Ascending aorta (tissue), 2 donors: ENCODE data around the gene PRICKLE2. TPM values are rescaled to one million over a fixed set of nuclear protein-coding genes. Genes with fewer than 3 reads are reported as not detected.

Experiments
- DNase-seq, 2 donors: peaks; one replicate each; pipeline ENCODE4 v3.0.0-alpha.2; 2019; ENCODE audit warnings: low spot score in 2 of 2
- H3K27ac ChIP-seq, 2 donors: fragments of 200-600 bp; sonication (generic); one replicate each; pipeline ENCODE4 v1.5.1; 2016 to 2017; ENCODE audit warnings: mild to moderate bottlenecking in 1 of 2
- H3K27me3 ChIP-seq: fragments of 200-600 bp; sonication (generic); one replicate; pipeline ENCODE4 v1.5.1; 2017
- H3K36me3 ChIP-seq, 2 donors: fragments of 200-600 bp; sonication (generic); one replicate each; pipeline ENCODE4 v1.5.1; 2016
- H3K4me1 ChIP-seq, 2 donors: fragments of 200-600 bp; sonication (generic); one replicate each; pipeline ENCODE4 v1.5.1; 2016 to 2017; ENCODE audit warnings: mild to moderate bottlenecking in 1 of 2
- H3K4me3 ChIP-seq, 2 donors: fragments of 200-600 bp; sonication (generic); one replicate each; pipeline ENCODE4 v1.5.1; 2016 to 2017; ENCODE audit warnings: mild to moderate bottlenecking in 1 of 2
- H3K9me3 ChIP-seq, 2 donors: fragments of 200-600 bp; sonication (generic); one replicate each; pipeline ENCODE4 v1.5.1; 2016
- CTCF ChIP-seq, 3 experiments: fragments of 200-600 bp in 2 of 3; fragments of 450-650 bp in 1 of 3; sonication (generic) in 2 of 3; IDR thresholded peaks; one replicate each; pipeline ENCODE4 v1.5.1; 2016 to 2019; ENCODE audit warnings: antibody characterized with exemption in 3 of 3, mild to moderate bottlenecking in 1 of 3, moderate library complexity in 1 of 3
- intact Hi-C: fragments of 100-400 bp; cut with DNase I; formaldehyde crosslinking; loops from one replicate; pipeline ENCODE4 v1.15.1; 2023
- total RNA-seq: library from RNA; depleted of rRNA; stranded (reverse); fragments of >200 nt; gene quantifications from one replicate; pipeline ENCODE4 v1.1.0, GENCODE V29; 2016

Gene PRICKLE2
- total RNA-seq, 1 donor from 2014 or later: 24.7 TPM

GRCh38 chr3:64117483-64117882 is 107.8 kb downstream of the PRICKLE2 start:
- no peaks in the 10 kb centered on the region for H3K27me3 ChIP-seq
- no peak for TF ChIP-seq CTCF (IDR thresholded peaks at IDR 0.05)
- intact Hi-C loops: no loop called here
- DNase-seq: no peak
- no peak overlapping the region for H3K4me3 ChIP-seq
- H3K4me1 ChIP-seq: peaks cover 0 to 10% of the 10 kb centered on the region in 2 donors
- peaks cover 0 to 9% of the 10 kb centered on the region in 2 donors for H3K9me3 ChIP-seq
- peaks cover 0 to 7% of the 10 kb centered on the region in 2 donors for H3K36me3 ChIP-seq
- H3K27ac ChIP-seq: no peak overlapping the region

- H3K36me3 ChIP-seq: peaks cover 0 to 4% of the 10 kb centered on the region in 2 donors
- intact Hi-C loops: no loop called here
- no peak overlapping the region for H3K27ac ChIP-seq
- no peaks in the 10 kb centered on the region for H3K4me1 ChIP-seq
- no peak for DNase-seq
- H3K27me3 ChIP-seq: no peaks in the 10 kb centered on the region
- peaks cover 0 to 9% of the 10 kb centered on the region in 2 donors for H3K9me3 ChIP-seq
- TF ChIP-seq CTCF (IDR thresholded peaks at IDR 0.05): no peak
- H3K4me3 ChIP-seq: no peak overlapping the region
Measured at GRCh38 chr3:64114651-64115050, 110.6 kb downstream of the PRICKLE2 start.

GRCh38 chr3:64111872-64112271 is 113.4 kb downstream of the PRICKLE2 start:
- no peaks in the 10 kb centered on the region for H3K4me1 ChIP-seq
- H3K27ac ChIP-seq: no peak overlapping the region
- intact Hi-C loops: no loop called here

GRCh38 chr3:64111083-64111482 is 114.2 kb downstream of the PRICKLE2 start:
- no peaks in the 10 kb centered on the region for H3K4me1 ChIP-seq
- H3K36me3 ChIP-seq: peaks cover 0 to 8% of the 10 kb centered on the region in 2 donors
- TF ChIP-seq CTCF (IDR thresholded peaks at IDR 0.05): no peak
- no peaks in the 10 kb centered on the region for H3K27me3 ChIP-seq
- H3K4me3 ChIP-seq: no peak overlapping the region
- H3K9me3 ChIP-seq: peaks cover 0 to 9% of the 10 kb centered on the region in 2 donors
- intact Hi-C loops: no loop called here
- no peak overlapping the region for H3K27ac ChIP-seq
- no peak for DNase-seq

More at GRCh38 chr3:64111872-64112271, 113.4 kb downstream of the PRICKLE2 start:
- no peak for TF ChIP-seq CTCF (IDR thresholded peaks at IDR 0.05)
- Histone ChIP-seq H3K36me3 (peaks cover 0 to 4% of the 10 kb centered on the region in 2 donors), H3K4me3 (no peak overlapping the region), H3K27me3 (no peaks in the 10 kb centered on the region), H3K9me3 (peaks cover 0 to 9% of the 10 kb centered on the region in 2 donors)
- no peak for DNase-seq

- peaks cover 0 to 9% of the 10 kb centered on the region in 2 donors for H3K9me3 ChIP-seq
- H3K4me1 ChIP-seq: no peaks in the 10 kb centered on the region
- no peak overlapping the region for H3K27ac ChIP-seq
- H3K27me3 ChIP-seq: no peaks in the 10 kb centered on the region
- no peak overlapping the region for H3K4me3 ChIP-seq
- DNase-seq: no peak
- no peak for TF ChIP-seq CTCF (IDR thresholded peaks at IDR 0.05)
- intact Hi-C loops: no loop called here
- peaks cover 0 to 12% of the 10 kb centered on the region in 2 donors for H3K36me3 ChIP-seq
Measured at GRCh38 chr3:64110071-64110470, 115.2 kb downstream of the PRICKLE2 start.

GRCh38 chr3:64109438-64109837 is 115.8 kb downstream of the PRICKLE2 start:
- H3K27ac ChIP-seq: no peak overlapping the region
- no peaks in the 10 kb centered on the region for H3K27me3 ChIP-seq
- H3K36me3 ChIP-seq: peaks cover 0 to 12% of the 10 kb centered on the region in 2 donors
- DNase-seq: no peak
- H3K4me3 ChIP-seq: no peak overlapping the region
- intact Hi-C loops: no loop called here
- peaks cover 0 to 7% of the 10 kb centered on the region in 2 donors for H3K9me3 ChIP-seq
- TF ChIP-seq CTCF (IDR thresholded peaks at IDR 0.05): no peak
- H3K4me1 ChIP-seq: no peaks in the 10 kb centered on the region
